HG02610 (cell line): Measurements from ENCODE around the gene TMEM87B.
"Not testable (repeated sequence)": the region's sequence is repeated elsewhere in the genome, so short reads cannot be mapped to it uniquely, and the experiment has no call there.

ENCODE experiments used
- ATAC-seq: cut with Tn5 transposase; IDR thresholded peaks from one replicate; pipeline ENCODE4 v1.9.1; 2021; ENCODE audit warnings: mild to moderate bottlenecking, moderate library complexity; ENCODE audit not compliant: unreplicated experiment

TMEM87B gene

GRCh38 chr2:112065486-112065885 is 10.4 kb downstream of the TMEM87B start:
- ATAC-seq: peak; percentile 21

GRCh38 chr2:112065966-112066365 is 10.9 kb downstream of the TMEM87B start:
- ATAC-seq: peak; percentile 67

GRCh38 chr2:112069794-112070193 is 14.7 kb downstream of the TMEM87B start:
- not testable (repeated sequence) for ATAC-seq

GRCh38 chr2:112073875-112074274 is 18.8 kb downstream of the TMEM87B start:
- ATAC-seq: no peak

GRCh38 chr2:112074506-112074905 is 19.4 kb downstream of the TMEM87B start:
- ATAC-seq: no peak

- peak; percentile 69 for ATAC-seq
These were observed 20.6 kb downstream of the TMEM87B start for GRCh38 chr2:112075490-112076260.

GRCh38 chr2:112077814-112078213 is 22.7 kb downstream of the TMEM87B start:
- ATAC-seq: no peak

GRCh38 chr2:112081262-112081661 is 26.2 kb downstream of the TMEM87B start:
- no peak for ATAC-seq

- no peak for ATAC-seq
These were observed 29.8 kb downstream of the TMEM87B start for GRCh38 chr2:112084689-112085374.

GRCh38 chr2:112085375-112085730 is 30.3 kb downstream of the TMEM87B start:
- no peak for ATAC-seq

GRCh38 chr2:112085916-112086669 is 31.0 kb downstream of the TMEM87B start:
- ATAC-seq: no peak

GRCh38 chr2:112087346-112088020 is 32.4 kb downstream of the TMEM87B start:
- peak; percentile 90 for ATAC-seq

GRCh38 chr2:112089375-112089774 is 34.3 kb downstream of the TMEM87B start:
- ATAC-seq: no peak

- no peak for ATAC-seq
These were observed 37.4 kb downstream of the TMEM87B start for GRCh38 chr2:112092286-112093041.

GRCh38 chr2:112093216-112093615 is 38.1 kb downstream of the TMEM87B start:
- ATAC-seq: no peak

- no peak for ATAC-seq
These were observed 40.6 kb downstream of the TMEM87B start for GRCh38 chr2:112095681-112096080.

- no peak for ATAC-seq
These were observed 41.0 kb downstream of the TMEM87B start for GRCh38 chr2:112096098-112096497.

- ATAC-seq: no peak
These were observed 53.2 kb downstream of the TMEM87B start for GRCh38 chr2:112108178-112108832.

- no peak for ATAC-seq
These were observed 54.2 kb downstream of the TMEM87B start for GRCh38 chr2:112109278-112109677.

GRCh38 chr2:112110966-112111365 is 55.9 kb downstream of the TMEM87B start:
- ATAC-seq: no peak
